Measurements from ENCODE around the gene DUOXA2. TPM values are rescaled to one million over a fixed set of nuclear protein-coding genes. Genes with fewer than 3 reads are reported as not detected.

DUOXA2 gene
- total RNA-seq, 2 donors from 2014 or later = 30.2 to 48.5 TPM

- Histone ChIP-seq H3K4me3 (no peak overlapping the region), H3K9ac (ENCODE audit: low read depth in 2 of 2, low read length in 2 of 2) (no peak overlapping the region), H3K36me3 (no peaks in the 10 kb centered on the region), H3K27me3 (no peaks in the 10 kb centered on the region), H3K9me3 (no peaks in the 10 kb centered on the region), H3K27ac (no peak overlapping the region), H3K4me1 (no peaks in the 10 kb centered on the region)
- no peak for TF ChIP-seq CTCF (IDR thresholded peaks at IDR 0.05)
- intact Hi-C loops (cut with DNase I) = no loop called here
- DNase-seq = no peak
Observed at GRCh38 chr15:45091161-45091560, 23.0 kb upstream of the DUOXA2 start.

- H3K27me3 ChIP-seq = no peaks in the 10 kb centered on the region
- no peaks in the 10 kb centered on the region for H3K4me1 ChIP-seq
- H3K9ac ChIP-seq (ENCODE audit: low read depth in 2 of 2, low read length in 2 of 2) = no peak overlapping the region
- TF ChIP-seq CTCF (IDR thresholded peaks at IDR 0.05) = no peak
- intact Hi-C loops (cut with DNase I) = no loop called here
- no peaks in the 10 kb centered on the region for H3K9me3 ChIP-seq
- H3K27ac ChIP-seq = no peak overlapping the region
- no peak overlapping the region for H3K4me3 ChIP-seq
- no peak for DNase-seq
- H3K36me3 ChIP-seq = no peaks in the 10 kb centered on the region
Observed at GRCh38 chr15:45091576-45091975, 22.6 kb upstream of the DUOXA2 start.

- Histone ChIP-seq H3K36me3 (no peaks in the 10 kb centered on the region), H3K9ac (ENCODE audit: low read depth in 2 of 2, low read length in 2 of 2) (no peak overlapping the region), H3K27ac (no peak overlapping the region), H3K4me1 (no peaks in the 10 kb centered on the region), H3K27me3 (no peaks in the 10 kb centered on the region), H3K9me3 (no peaks in the 10 kb centered on the region), H3K4me3 (no peak overlapping the region)
- no peak for TF ChIP-seq CTCF (IDR thresholded peaks at IDR 0.05)
- intact Hi-C loops (cut with DNase I) = no loop called here
- DNase-seq = no peak
Observed at GRCh38 chr15:45093013-45093412, 21.1 kb upstream of the DUOXA2 start.

- DNase-seq = no peak
- no peak for TF ChIP-seq CTCF (IDR thresholded peaks at IDR 0.05)
- H3K27ac ChIP-seq = no peak overlapping the region
- no peaks in the 10 kb centered on the region for H3K36me3 ChIP-seq
- H3K9me3 ChIP-seq = no peaks in the 10 kb centered on the region
- no peaks in the 10 kb centered on the region for H3K4me1 ChIP-seq
- no peak overlapping the region for H3K4me3 ChIP-seq
- intact Hi-C loops (cut with DNase I) = no loop called here
- H3K27me3 ChIP-seq = no peaks in the 10 kb centered on the region
- no peak overlapping the region for H3K9ac ChIP-seq (ENCODE audit: low read depth in 2 of 2, low read length in 2 of 2)
Observed at GRCh38 chr15:45093622-45094357, 20.3 kb upstream of the DUOXA2 start.

- TF ChIP-seq CTCF (IDR thresholded peaks at IDR 0.05) = no peak
- intact Hi-C loops (cut with DNase I) = no loop called here
- Histone ChIP-seq H3K27me3 (no peaks in the 10 kb centered on the region), H3K4me3 (no peak overlapping the region), H3K9ac (ENCODE audit: low read depth in 2 of 2, low read length in 2 of 2) (no peak overlapping the region), H3K27ac (no peak overlapping the region), H3K36me3 (no peaks in the 10 kb centered on the region), H3K9me3 (no peaks in the 10 kb centered on the region), H3K4me1 (no peaks in the 10 kb centered on the region)
- no peak for DNase-seq
Observed at GRCh38 chr15:45094358-45094730, 19.8 kb upstream of the DUOXA2 start.
